Measurements from ENCODE around the gene KRTAP12-3.

- TF ChIP-seq CTCF (conservative IDR thresholded peaks at IDR 0.05) (no peak), EZH2 (IDR thresholded peaks at IDR 0.05; ENCODE audit: low read depth) (no peak)
Observed at GRCh38 chr21:44702973-44703730, 45.4 kb downstream of the KRTAP12-3 start.

Data from PC-9 (cell line).